HL-60 (cell line): ENCODE measurements around the gene HAUS2.

Experiments used
- DNase-seq, 2 experiments: peaks; one replicate each; pipeline ENCODE4 v3.0.0-alpha.2; 2010 to 2020; ENCODE audit warnings: low read depth in 1 of 2, low spot score in 1 of 2
- H3K27ac ChIP-seq: fragments of 250-450 bp; sonication (Bioruptor Pico); replicated peaks from 2 replicates; pipeline ENCODE4 v1.5.1; 2020; ENCODE audit warnings: mild to moderate bottlenecking, moderate library complexity
- H3K27me3 ChIP-seq: fragments of 250-450 bp; sonication (Bioruptor Pico); 2 replicates; pipeline ENCODE4 v1.5.1; 2021; ENCODE audit warnings: mild to moderate bottlenecking, moderate library complexity; ENCODE audit not compliant: insufficient read depth, poor library complexity, severe bottlenecking
- H3K4me3 ChIP-seq: replicated peaks from 2 replicates; pipeline ENCODE4 v1.5.1; 2011; ENCODE audit warnings: mild to moderate bottlenecking, control low read depth, low read length; ENCODE audit not compliant: insufficient read depth
- CTCF ChIP-seq: IDR thresholded peaks from one replicate; pipeline ENCODE4 v1.5.1; 2011; ENCODE audit warnings: low read length, control low read depth, inconsistent platforms; ENCODE audit not compliant: insufficient read depth
- GABPA ChIP-seq: IDR thresholded peaks from 2 replicates; pipeline ENCODE4 v1.6.1; 2012; ENCODE audit warnings: low read depth
- POLR2AphosphoS5 ChIP-seq: IDR thresholded peaks from 2 replicates; pipeline ENCODE4 v1.6.1; 2012; ENCODE audit warnings: low read depth
- REST ChIP-seq: IDR thresholded peaks from 2 replicates; pipeline ENCODE4 v1.6.1; 2012; ENCODE audit warnings: low read depth; ENCODE audit not compliant: insufficient replicate concordance
- SPI1 ChIP-seq: IDR thresholded peaks from 2 replicates; pipeline ENCODE4 v1.6.1; 2012; ENCODE audit warnings: low read depth, mild to moderate bottlenecking, borderline replicate concordance

Gene HAUS2

GRCh38 chr15:42558739-42559138, 10.1 kb downstream of the HAUS2 start:
- Histone ChIP-seq H3K4me3 (no peak overlapping the region), H3K27me3 (no peaks in the 10 kb centered on the region), H3K27ac (no peak overlapping the region)
- no peak for DNase-seq
- TF ChIP-seq GABPA (no peak), SPI1 (no peak), POLR2AphosphoS5 (no peak), CTCF (no peak), REST (no peak)

GRCh38 chr15:42575188-42576039, 26.8 kb downstream of the HAUS2 start, which contains the start of gene STARD9:
STARD9 (plus strand) TSS chr15:42575606; CDS start chr15:42575716, 110 bp downstream.
- H3K4me3 ChIP-seq = peak within 1 kb of the TSS; percentile 79
- peak within 1 kb of the TSS; percentile 46 for H3K27ac ChIP-seq
- TF ChIP-seq CTCF = no peak
- TF ChIP-seq POLR2AphosphoS5 = peak; percentile 44; the same call in 1 of the 2 replicates
- DNase-seq = peak; percentile 90 to 94
- no peaks in the 10 kb centered on the region for H3K27me3 ChIP-seq

- TF ChIP-seq GABPA (no peak), CTCF (no peak), REST (no peak), SPI1 (no peak), POLR2AphosphoS5 (no peak)
- no peak overlapping the region for H3K27ac ChIP-seq
- H3K4me3 ChIP-seq = peak overlapping the region; percentile 79
- no peaks in the 10 kb centered on the region for H3K27me3 ChIP-seq
- no peak for DNase-seq
These were observed 27.5 kb downstream of the HAUS2 start for GRCh38 chr15:42576040-42576594.
